ENCODE measurements around the gene RETREG1. TPM values are rescaled to one million over a fixed set of nuclear protein-coding genes. Genes with fewer than 3 reads are reported as not detected.

RETREG1 gene
- total and polyA plus RNA-seq, 2 of the 13 experiments (the other 11 are each of a cell fraction or from before 2014, with no cell fraction given) = 0.07 TPM; not detected in 1

GRCh38 chr5:16603295-16603694, 13.5 kb downstream of the RETREG1 start:
- ChIA-PET POLR2A (no interaction called here), CTCF (ENCODE audit: low intra/inter-chr PET ratio, low total read pairs) (no interaction called here)
- no peak overlapping the region for H2AFZ ChIP-seq (ENCODE audit: low read length)
- H3K4me1 ChIP-seq (ENCODE audit: insufficient read depth, low read length) = no peaks in the 10 kb centered on the region
- intact Hi-C loops (cut with micrococcal nuclease; ENCODE audit: unreplicated experiment) (no loop called here), in situ Hi-C loops (cut with HindIII; ENCODE audit: extremely low pct_ligation_motif_present, low pct_unique_long_range_greater_than_20kb) (no loop called here)
- BruUV-seq (replicated peaks) = no TSS peak
- no peak for TF ChIP-seq ZNF83 (CRISPR knock-in tag; IDR thresholded peaks at IDR 0.05; ENCODE audit: borderline replicate concordance)
- no peak for TF ChIP-seq ZNF616 (CRISPR knock-in tag; IDR thresholded peaks at IDR 0.05; ENCODE audit: low read depth)
- TF ChIP-seq HOXD1 (CRISPR knock-in tag; IDR thresholded peaks at IDR 0.05) = no peak
- TF ChIP-seq, protein P1, sequence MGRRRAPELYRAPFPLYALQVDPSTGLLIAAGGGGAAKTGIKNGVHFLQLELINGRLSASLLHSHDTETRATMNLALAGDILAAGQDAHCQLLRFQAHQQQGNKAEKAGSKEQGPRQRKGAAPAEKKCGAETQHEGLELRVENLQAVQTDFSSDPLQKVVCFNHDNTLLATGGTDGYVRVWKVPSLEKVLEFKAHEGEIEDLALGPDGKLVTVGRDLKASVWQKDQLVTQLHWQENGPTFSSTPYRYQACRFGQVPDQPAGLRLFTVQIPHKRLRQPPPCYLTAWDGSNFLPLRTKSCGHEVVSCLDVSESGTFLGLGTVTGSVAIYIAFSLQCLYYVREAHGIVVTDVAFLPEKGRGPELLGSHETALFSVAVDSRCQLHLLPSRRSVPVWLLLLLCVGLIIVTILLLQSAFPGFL (CRISPR knock-in tag; IDR thresholded peaks at IDR 0.05) = no peak
- TF ChIP-seq JUND (CRISPR knock-in tag; IDR thresholded peaks at IDR 0.05) = no peak
- no peaks in the 10 kb centered on the region for H4K20me1 ChIP-seq (ENCODE audit: insufficient read depth, low read length)
- no peak overlapping the region for H3K9ac ChIP-seq (ENCODE audit: insufficient read depth, low read depth, low read length)
- DNase-seq (ENCODE audit: low spot score) (no peak), FAIRE-seq (no peak), ATAC-seq (no peak)
- WGBS (ENCODE audit: low lambda C conversion rate) = 38% methylated on average over 3 of the region's 5 CpGs
- H3K9me3 ChIP-seq (ENCODE audit: low read length) = no peaks in the 10 kb centered on the region
- H3K27ac ChIP-seq (ENCODE audit: extremely low read length, insufficient read depth, low read length) = no peak overlapping the region
- H3K4me2 ChIP-seq (ENCODE audit: low read depth, low read length) = no peak overlapping the region
- no peaks in the 10 kb centered on the region for H3K79me2 ChIP-seq (ENCODE audit: insufficient read depth, low read length)
- no peak overlapping the region for H3K4me3 ChIP-seq (replicated peaks in 1 of 3; ENCODE audit: insufficient read depth in 1 of 3, low read depth in 2 of 3, low read length in 3 of 3)
- H3K36me3 ChIP-seq (replicated peaks in 1 of 2; ENCODE audit: control insufficient read depth in 1 of 2, insufficient read depth in 2 of 2, low read length in 2 of 2) = no peaks in the 10 kb centered on the region
- peaks cover 0 to 6% of the 10 kb centered on the region in 2 experiments; a peak in 1 of 5 replicates for H3K27me3 ChIP-seq (ENCODE audit: control insufficient read depth in 1 of 2, insufficient read depth in 2 of 2, low read length in 2 of 2)

DNA sequence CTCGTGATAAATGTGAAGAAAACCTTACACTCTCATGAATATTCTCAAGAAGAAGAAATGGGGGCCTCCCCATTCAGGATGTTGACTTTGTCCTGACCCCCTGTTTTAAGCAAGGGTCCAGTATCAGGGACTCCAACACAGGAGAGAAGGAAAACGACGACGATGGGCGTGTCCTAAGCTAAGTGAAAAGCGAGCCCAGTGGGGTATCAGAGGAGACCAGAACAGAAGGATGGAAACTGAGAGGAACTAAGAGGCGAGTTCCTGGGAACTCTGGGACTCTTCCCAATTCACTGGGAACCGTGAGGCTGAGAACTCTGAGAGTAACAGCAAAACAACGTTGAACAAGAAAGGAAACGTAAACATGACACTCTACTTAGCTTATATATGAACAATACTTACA, 14.6 kb downstream of the RETREG1 start:
- Histone ChIP-seq H3K79me2 (ENCODE audit: insufficient read depth, low read length) (no peaks in the 10 kb centered on the region), H3K9me3 (ENCODE audit: low read length) (no peaks in the 10 kb centered on the region), H4K20me1 (ENCODE audit: insufficient read depth, low read length) (no peaks in the 10 kb centered on the region), H3K36me3 (replicated peaks in 1 of 2; ENCODE audit: control insufficient read depth in 1 of 2, insufficient read depth in 2 of 2, low read length in 2 of 2) (no peaks in the 10 kb centered on the region), H3K27ac (ENCODE audit: extremely low read length, insufficient read depth, low read length) (no peak overlapping the region), H2AFZ (ENCODE audit: low read length) (no peak overlapping the region), H3K4me3 (replicated peaks in 1 of 3; ENCODE audit: insufficient read depth in 1 of 3, low read depth in 2 of 3, low read length in 3 of 3) (no peak overlapping the region), H3K4me2 (ENCODE audit: low read depth, low read length) (no peak overlapping the region), H3K4me1 (ENCODE audit: insufficient read depth, low read length) (no peaks in the 10 kb centered on the region), H3K9ac (ENCODE audit: insufficient read depth, low read depth, low read length) (no peak overlapping the region), H3K27me3 (ENCODE audit: control insufficient read depth in 1 of 2, insufficient read depth in 2 of 2, low read length in 2 of 2) (peaks cover 0 to 6% of the 10 kb centered on the region in 2 experiments; a peak in 1 of 5 replicates)
- DNase-seq (ENCODE audit: low spot score) = no peak
- intact Hi-C loops (cut with micrococcal nuclease; ENCODE audit: unreplicated experiment) = no loop called here
- POLR2A ChIA-PET = no interaction called here
- CTCF ChIA-PET (ENCODE audit: low intra/inter-chr PET ratio, low total read pairs) = no interaction called here
- TF ChIP-seq, protein P2, sequence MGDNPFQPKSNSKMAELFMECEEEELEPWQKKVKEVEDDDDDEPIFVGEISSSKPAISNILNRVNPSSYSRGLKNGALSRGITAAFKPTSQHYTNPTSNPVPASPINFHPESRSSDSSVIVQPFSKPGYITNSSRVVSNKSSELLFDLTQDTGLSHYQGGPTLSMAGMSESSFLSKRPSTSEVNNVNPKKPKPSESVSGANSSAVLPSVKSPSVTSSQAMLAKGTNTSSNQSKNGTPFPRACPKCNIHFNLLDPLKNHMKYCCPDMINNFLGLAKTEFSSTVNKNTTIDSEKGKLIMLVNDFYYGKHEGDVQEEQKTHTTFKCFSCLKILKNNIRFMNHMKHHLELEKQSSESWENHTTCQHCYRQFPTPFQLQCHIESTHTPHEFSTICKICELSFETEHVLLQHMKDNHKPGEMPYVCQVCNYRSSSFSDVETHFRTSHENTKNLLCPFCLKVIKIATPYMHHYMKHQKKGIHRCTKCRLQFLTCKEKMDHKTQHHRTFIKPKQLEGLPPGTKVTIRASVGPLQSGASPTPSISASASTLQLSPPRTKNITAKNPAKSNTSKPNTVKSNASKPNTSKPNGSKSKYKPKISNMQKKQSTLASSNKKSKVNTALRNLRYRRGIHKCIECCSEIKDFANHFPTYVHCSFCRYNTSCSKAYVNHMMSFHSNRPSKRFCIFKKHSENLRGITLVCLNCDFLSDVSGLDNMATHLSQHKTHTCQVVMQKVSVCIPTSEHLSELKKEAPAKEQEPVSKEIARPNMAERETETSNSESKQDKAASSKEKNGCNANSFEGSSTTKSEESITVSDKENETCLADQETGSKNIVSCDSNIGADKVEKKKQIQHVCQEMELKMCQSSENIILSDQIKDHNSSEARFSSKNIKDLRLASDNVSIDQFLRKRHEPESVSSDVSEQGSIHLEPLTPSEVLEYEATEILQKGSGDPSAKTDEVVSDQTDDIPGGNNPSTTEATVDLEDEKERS (CRISPR knock-in tag; IDR thresholded peaks at IDR 0.05) = no peak
- no peak for TF ChIP-seq ATM (IDR thresholded peaks at IDR 0.05; ENCODE audit: borderline replicate concordance)
- no peak for TF ChIP-seq SNAPC2 (CRISPR knock-in tag; IDR thresholded peaks at IDR 0.05)
- 29% methylated on average over 10 of the region's 10 CpGs for WGBS (ENCODE audit: low lambda C conversion rate)
- FAIRE-seq = no peak
- in situ Hi-C loops (cut with HindIII; ENCODE audit: extremely low pct_ligation_motif_present, low pct_unique_long_range_greater_than_20kb) = no loop called here
- no peak for ATAC-seq
- no TSS peak for BruUV-seq (replicated peaks)

Data from HepG2 (cell line).